Osteocyte (in vitro differentiated cells): ENCODE data around the gene KCNF1. TPM values are rescaled to one million over a fixed set of nuclear protein-coding genes. Genes with fewer than 3 reads are reported as not detected.

ENCODE experiments used
- DNase-seq: peaks from one replicate; pipeline ENCODE4 v3.0.0; 2021; ENCODE audit warnings: mixed read lengths; ENCODE audit not compliant: unreplicated experiment; ENCODE audit errors: extremely low spot score
- H3K27ac Mint-ChIP-seq: one replicate; pipeline ENCODE4 v1.8.0; 2021; ENCODE audit warnings: mild to moderate bottlenecking, mixed read lengths; ENCODE audit not compliant: unreplicated experiment
- H3K27me3 Mint-ChIP-seq: one replicate; pipeline ENCODE4 v1.8.0; 2021; ENCODE audit warnings: mixed read lengths; ENCODE audit not compliant: unreplicated experiment
- H3K36me3 Mint-ChIP-seq: one replicate; pipeline ENCODE4 v1.8.0; 2021; ENCODE audit warnings: mixed read lengths; ENCODE audit not compliant: unreplicated experiment
- H3K4me1 Mint-ChIP-seq: one replicate; pipeline ENCODE4 v1.8.0; 2021; ENCODE audit warnings: mixed read lengths; ENCODE audit not compliant: unreplicated experiment
- H3K4me3 Mint-ChIP-seq: one replicate; pipeline ENCODE4 v1.8.0; 2021; ENCODE audit warnings: mild to moderate bottlenecking, moderate library complexity, mixed read lengths; ENCODE audit not compliant: unreplicated experiment
- H3K9me3 Mint-ChIP-seq: one replicate; pipeline ENCODE4 v1.8.0; 2021; ENCODE audit warnings: mixed read lengths; ENCODE audit not compliant: unreplicated experiment
- total RNA-seq: library from RNA; stranded (reverse); gene quantifications from 2 replicates; pipeline ENCODE4 v1.2.1, GENCODE V29; 2021
- TF ChIP-seq, protein P1 (sequence below): fragments of 200-600 bp; sonication (generic); IDR thresholded peaks from 2 replicates; pipeline ENCODE4 v1.5.0; 2021; ENCODE audit warnings: antibody characterized with exemption, mild to moderate bottlenecking, moderate library complexity

KCNF1 gene
- total RNA-seq, 1 donor from 2014 or later = not detected

DNA sequence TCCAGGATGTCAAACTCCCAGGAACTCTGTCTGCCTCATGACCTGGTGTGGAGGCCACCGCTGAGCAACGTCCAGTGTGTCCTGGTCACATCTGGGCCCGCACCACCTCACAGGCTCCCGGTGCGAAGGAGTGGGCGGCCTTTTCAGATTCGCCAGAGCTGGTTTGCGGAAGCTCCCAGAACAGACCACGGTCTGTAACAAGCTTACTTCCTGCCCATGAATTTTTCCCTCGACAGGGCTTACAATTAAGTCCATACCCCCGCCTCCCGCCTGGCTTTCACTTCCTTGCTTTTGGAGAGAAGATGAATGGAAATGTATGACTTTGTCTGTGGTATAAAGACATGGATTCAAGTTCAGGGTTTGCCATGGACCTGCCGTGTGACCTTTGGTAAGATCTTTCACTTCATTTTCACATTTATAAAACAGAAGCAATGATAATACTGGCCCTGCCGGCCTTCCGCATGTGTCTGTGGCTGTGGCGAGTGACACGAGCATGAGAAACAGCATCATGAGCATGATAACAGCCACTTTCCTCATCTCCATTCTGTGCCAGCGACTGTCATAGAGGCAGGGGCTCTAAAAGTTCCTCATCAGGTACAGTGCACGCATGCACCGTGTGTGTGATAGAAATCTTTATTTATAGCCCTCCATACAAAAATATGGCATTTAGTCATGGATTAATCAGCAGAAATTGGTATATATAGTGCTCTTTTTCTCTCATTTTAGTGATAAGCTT, 31.0 kb upstream of the KCNF1 start:
- Mint-ChIP-seq H3K4me1 (peaks cover 13% of the 10 kb centered on the region), H3K27ac (no peak overlapping the region), H3K36me3 (no peaks in the 10 kb centered on the region), H3K9me3 (no peaks in the 10 kb centered on the region), H3K4me3 (no peak overlapping the region), H3K27me3 (peaks cover 3% of the 10 kb centered on the region)
- TF ChIP-seq, protein P1, sequence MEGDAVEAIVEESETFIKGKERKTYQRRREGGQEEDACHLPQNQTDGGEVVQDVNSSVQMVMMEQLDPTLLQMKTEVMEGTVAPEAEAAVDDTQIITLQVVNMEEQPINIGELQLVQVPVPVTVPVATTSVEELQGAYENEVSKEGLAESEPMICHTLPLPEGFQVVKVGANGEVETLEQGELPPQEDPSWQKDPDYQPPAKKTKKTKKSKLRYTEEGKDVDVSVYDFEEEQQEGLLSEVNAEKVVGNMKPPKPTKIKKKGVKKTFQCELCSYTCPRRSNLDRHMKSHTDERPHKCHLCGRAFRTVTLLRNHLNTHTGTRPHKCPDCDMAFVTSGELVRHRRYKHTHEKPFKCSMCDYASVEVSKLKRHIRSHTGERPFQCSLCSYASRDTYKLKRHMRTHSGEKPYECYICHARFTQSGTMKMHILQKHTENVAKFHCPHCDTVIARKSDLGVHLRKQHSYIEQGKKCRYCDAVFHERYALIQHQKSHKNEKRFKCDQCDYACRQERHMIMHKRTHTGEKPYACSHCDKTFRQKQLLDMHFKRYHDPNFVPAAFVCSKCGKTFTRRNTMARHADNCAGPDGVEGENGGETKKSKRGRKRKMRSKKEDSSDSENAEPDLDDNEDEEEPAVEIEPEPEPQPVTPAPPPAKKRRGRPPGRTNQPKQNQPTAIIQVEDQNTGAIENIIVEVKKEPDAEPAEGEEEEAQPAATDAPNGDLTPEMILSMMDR = no peak
- no peak for DNase-seq

DNA sequence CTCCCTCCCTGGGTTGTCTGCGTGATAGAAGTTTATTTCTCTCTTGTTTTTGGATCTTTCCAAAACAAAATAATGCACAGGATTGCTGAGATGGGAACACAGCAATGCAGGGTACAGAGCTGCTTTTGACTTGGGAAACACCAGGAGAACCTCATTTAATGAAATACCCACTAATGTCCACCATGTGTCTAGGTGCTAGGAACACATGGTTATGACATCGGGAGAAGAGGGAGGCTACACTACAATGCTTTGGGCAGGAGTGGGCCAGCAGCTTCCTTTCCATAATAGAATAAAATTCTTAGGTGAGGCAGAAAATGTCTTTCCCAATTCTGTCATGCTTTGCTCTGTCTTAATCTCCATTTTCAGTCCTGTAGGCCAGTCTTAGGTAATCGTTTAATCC, 29.2 kb upstream of the KCNF1 start:
- TF ChIP-seq, protein P1 = no peak
- H3K27me3 Mint-ChIP-seq = peaks cover 3% of the 10 kb centered on the region
- H3K36me3 Mint-ChIP-seq = no peaks in the 10 kb centered on the region
- H3K9me3 Mint-ChIP-seq = no peaks in the 10 kb centered on the region
- H3K27ac Mint-ChIP-seq = no peak overlapping the region
- no peak overlapping the region for H3K4me3 Mint-ChIP-seq
- no peak for DNase-seq
- peaks cover 13% of the 10 kb centered on the region for H3K4me1 Mint-ChIP-seq

DNA sequence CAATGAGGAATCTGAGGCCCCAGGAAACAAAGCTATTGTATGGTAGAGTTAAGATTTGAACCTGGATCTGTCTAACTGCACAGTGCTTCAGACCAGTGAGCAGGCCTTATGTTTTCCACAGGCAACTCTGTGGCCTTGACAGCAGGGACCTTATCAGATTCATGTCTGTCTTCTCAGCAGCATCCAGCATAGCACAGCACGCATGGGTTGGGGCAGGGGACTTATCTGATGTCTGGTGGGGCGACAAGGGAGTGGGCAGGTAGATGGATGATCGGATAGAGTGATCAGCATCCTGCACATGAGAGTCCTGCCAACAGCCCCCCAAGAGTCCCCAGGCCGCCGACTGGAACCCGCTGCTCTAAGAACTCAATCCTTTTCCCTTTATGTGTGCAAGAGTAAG, 28.7 kb upstream of the KCNF1 start:
- DNase-seq = no peak
- TF ChIP-seq, protein P1 = no peak
- no peaks in the 10 kb centered on the region for H3K9me3 Mint-ChIP-seq
- H3K4me1 Mint-ChIP-seq = peaks cover 13% of the 10 kb centered on the region
- no peaks in the 10 kb centered on the region for H3K36me3 Mint-ChIP-seq
- H3K4me3 Mint-ChIP-seq = no peak overlapping the region
- peaks cover 6% of the 10 kb centered on the region for H3K27me3 Mint-ChIP-seq
- no peak overlapping the region for H3K27ac Mint-ChIP-seq

DNA sequence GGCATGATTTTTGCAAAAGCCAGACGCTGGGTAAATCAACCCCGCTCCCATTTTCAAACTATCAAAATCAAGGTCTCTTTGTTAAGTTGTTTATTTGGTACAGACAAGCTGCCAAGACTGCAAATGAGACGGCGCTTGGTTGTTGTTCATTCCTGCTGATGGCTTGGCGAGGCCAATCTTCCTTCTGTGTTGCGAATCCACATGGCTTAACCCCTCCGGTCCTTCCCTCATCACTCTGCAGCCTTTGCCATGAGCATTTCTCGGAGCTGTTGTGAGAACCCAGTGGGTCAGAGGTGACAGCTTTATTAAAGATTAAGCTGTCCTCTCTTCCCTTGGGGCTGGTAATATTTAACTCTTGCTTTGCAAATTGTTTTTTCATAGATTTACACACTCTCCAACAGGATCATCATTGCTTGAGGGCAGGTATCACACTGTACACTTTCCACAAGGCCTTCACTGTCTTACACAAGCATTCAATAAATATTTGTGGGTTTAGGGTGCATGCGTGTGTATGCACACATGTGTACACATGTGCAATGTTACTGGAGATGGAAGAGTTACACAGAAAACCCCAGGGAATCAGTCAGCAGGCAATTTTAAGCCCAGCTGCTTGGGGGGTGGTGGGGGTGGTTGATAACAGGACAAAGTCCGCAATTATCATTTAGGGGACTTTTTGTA, 27.8 kb upstream of the KCNF1 start:
- H3K9me3 Mint-ChIP-seq = no peaks in the 10 kb centered on the region
- H3K4me1 Mint-ChIP-seq = peaks cover 13% of the 10 kb centered on the region
- no peak for DNase-seq
- H3K36me3 Mint-ChIP-seq = no peaks in the 10 kb centered on the region
- H3K27ac Mint-ChIP-seq = no peak overlapping the region
- peaks cover 13% of the 10 kb centered on the region for H3K27me3 Mint-ChIP-seq
- no peak overlapping the region for H3K4me3 Mint-ChIP-seq
- TF ChIP-seq, protein P1 = no peak

DNA sequence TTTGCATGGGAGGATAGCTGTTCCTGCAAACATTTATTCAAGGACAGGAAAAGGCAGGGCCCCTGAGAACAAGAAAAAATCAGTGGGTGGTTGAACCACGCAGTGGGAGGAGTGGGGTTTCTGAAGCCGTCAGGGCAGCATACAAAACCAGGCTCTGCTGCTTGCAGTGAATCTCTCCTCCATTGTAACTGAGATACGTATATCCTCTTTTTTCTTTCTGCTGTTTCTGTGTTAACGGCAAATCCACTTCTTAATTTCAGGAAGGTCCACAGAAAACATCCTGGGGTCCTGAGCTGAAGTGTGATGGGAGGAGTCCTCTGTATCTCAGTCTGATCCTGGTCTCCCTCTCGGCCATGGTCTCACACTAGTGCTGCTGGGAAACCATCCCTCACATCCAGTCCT, 27.2 kb upstream of the KCNF1 start:
- DNase-seq = no peak
- Mint-ChIP-seq H3K27ac (no peak overlapping the region), H3K4me1 (peaks cover 13% of the 10 kb centered on the region), H3K4me3 (no peak overlapping the region), H3K36me3 (no peaks in the 10 kb centered on the region), H3K27me3 (peaks cover 18% of the 10 kb centered on the region), H3K9me3 (no peaks in the 10 kb centered on the region)
- TF ChIP-seq, protein P1 = no peak
